IMR-90 (cell line): Measurements from ENCODE around the gene NKIRAS1.

Source experiments
- CEBPB ChIP-seq: IDR thresholded peaks from 2 replicates; pipeline ENCODE4 v1.6.1; 2012; ENCODE audit warnings: low read depth, low read length, improper control_type of control experiment
- CHD1 ChIP-seq: IDR thresholded peaks from 2 replicates; pipeline ENCODE4 v1.6.1; 2012; ENCODE audit warnings: low read depth, low read length, improper control_type of control experiment
- MAFK ChIP-seq: IDR thresholded peaks from 2 replicates; pipeline ENCODE4 v1.6.1; 2012; ENCODE audit warnings: low read depth, low read length, improper control_type of control experiment
- MAZ ChIP-seq: IDR thresholded peaks from 2 replicates; pipeline ENCODE4 v1.6.1; 2012; ENCODE audit warnings: low read depth, mild to moderate bottlenecking, low read length, improper control_type of control experiment, moderate library complexity, borderline replicate concordance
- POLR2A ChIP-seq: IDR thresholded peaks from 2 replicates; pipeline ENCODE4 v1.6.1; 2012; ENCODE audit warnings: mild to moderate bottlenecking, low read depth, low read length
- RAD21 ChIP-seq: IDR thresholded peaks from 2 replicates; pipeline ENCODE4 v1.6.1; 2012; ENCODE audit warnings: low read length, improper control_type of control experiment
- RFX5 ChIP-seq: IDR thresholded peaks from 2 replicates; pipeline ENCODE4 v1.8.0; 2012; ENCODE audit warnings: low read depth, mild to moderate bottlenecking, low read length, moderate library complexity
- SMC3 ChIP-seq: fragments of 150-350 bp; IDR thresholded peaks from 2 replicates; pipeline ENCODE4 v1.6.1; 2016; ENCODE audit warnings: low read depth, mild to moderate bottlenecking, antibody characterized with exemption, low read length, moderate library complexity
- TF ChIP-seq, protein P1 (sequence below): conservative IDR thresholded peaks from 2 replicates; pipeline ENCODE4 v1.5.1; 2012; ENCODE audit warnings: mild to moderate bottlenecking, low read depth, low read length, improper control_type of control experiment
- TF ChIP-seq, protein P2 (sequence below): fragments of 150-350 bp; IDR thresholded peaks from 2 replicates; pipeline ENCODE4 v1.6.1; 2017; ENCODE audit warnings: mild to moderate bottlenecking, antibody characterized with exemption, low read length, low read depth

DNA sequence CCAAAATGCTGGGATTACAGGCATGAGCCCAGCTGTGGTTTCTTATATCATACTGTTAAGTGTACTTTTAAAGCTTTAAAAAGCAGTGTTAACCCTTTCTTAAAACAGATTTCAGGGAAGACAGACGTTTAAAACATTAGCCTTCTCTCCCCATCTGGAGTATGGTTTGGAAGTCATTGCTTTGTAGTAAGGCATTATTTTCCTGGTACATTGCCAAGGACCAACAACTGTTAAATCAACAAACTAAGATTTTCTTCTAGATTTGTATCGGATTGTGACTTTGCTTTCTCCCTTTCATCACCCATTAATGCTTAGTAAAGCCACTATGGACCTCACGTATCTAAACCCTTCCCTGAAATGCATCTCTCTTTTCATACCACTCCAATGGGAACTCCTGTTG, 60.5 kb downstream of the NKIRAS1 start:
- TF ChIP-seq, protein P1, sequence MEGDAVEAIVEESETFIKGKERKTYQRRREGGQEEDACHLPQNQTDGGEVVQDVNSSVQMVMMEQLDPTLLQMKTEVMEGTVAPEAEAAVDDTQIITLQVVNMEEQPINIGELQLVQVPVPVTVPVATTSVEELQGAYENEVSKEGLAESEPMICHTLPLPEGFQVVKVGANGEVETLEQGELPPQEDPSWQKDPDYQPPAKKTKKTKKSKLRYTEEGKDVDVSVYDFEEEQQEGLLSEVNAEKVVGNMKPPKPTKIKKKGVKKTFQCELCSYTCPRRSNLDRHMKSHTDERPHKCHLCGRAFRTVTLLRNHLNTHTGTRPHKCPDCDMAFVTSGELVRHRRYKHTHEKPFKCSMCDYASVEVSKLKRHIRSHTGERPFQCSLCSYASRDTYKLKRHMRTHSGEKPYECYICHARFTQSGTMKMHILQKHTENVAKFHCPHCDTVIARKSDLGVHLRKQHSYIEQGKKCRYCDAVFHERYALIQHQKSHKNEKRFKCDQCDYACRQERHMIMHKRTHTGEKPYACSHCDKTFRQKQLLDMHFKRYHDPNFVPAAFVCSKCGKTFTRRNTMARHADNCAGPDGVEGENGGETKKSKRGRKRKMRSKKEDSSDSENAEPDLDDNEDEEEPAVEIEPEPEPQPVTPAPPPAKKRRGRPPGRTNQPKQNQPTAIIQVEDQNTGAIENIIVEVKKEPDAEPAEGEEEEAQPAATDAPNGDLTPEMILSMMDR = no peak
- TF ChIP-seq POLR2A (no peak), RFX5 (no peak), CEBPB (no peak), RAD21 (no peak), MAFK (no peak), SMC3 (no peak), MAZ (no peak), CHD1 (no peak)
- TF ChIP-seq, protein P2, sequence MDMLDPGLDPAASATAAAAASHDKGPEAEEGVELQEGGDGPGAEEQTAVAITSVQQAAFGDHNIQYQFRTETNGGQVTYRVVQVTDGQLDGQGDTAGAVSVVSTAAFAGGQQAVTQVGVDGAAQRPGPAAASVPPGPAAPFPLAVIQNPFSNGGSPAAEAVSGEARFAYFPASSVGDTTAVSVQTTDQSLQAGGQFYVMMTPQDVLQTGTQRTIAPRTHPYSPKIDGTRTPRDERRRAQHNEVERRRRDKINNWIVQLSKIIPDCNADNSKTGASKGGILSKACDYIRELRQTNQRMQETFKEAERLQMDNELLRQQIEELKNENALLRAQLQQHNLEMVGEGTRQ = no peak
